HT1080 (cell line): ENCODE results near the gene TEPSIN. TPM values are rescaled to one million over a fixed set of nuclear protein-coding genes. Genes with fewer than 3 reads are reported as not detected.

ENCODE experiments used
- DNase-seq: peaks from one replicate; pipeline ENCODE4 v3.0.0-alpha.2; 2015; ENCODE audit warnings: low read depth
- total RNA-seq: library from RNA; depleted of rRNA; stranded (reverse); fragments of >200 nt; shearing (Covaris generic); gene quantifications from 2 replicates; pipeline ENCODE4 v1.2.3, GENCODE V29; 2014

Gene TEPSIN
- total RNA-seq, 1 experiment from 2014 or later, result 17.3 TPM

DNA sequence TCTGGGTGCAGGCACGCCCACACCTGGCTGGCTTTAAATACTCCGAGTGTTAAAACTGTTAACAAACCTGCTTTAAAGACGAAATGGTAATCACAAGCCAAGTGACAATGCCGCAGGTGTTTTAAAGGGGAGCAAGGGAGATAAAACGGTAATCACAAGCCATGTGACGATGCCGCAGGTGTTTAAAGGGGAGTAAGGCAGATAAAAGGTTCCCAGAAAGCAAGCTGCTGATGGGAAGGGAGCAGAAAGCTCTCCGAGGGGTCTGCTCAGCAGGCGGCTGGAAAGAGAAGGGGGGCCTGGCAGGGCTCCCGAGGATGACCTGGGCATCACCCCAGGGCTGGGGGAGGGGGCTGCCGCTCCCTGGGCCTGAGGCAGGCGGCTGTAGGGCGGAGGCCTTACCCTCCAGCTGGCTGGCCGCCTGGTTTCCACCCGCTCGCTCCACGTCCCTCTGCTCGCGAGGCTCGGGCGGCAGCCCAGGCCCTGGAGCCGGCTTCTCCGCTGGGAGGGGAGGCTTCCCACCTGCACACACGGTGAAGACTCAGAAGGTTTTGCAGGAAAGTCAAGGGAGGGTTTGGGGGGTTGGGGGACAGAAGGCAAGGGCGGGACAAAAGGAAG, 12.3 kb upstream of the TEPSIN start:
- no peak for DNase-seq

DNA sequence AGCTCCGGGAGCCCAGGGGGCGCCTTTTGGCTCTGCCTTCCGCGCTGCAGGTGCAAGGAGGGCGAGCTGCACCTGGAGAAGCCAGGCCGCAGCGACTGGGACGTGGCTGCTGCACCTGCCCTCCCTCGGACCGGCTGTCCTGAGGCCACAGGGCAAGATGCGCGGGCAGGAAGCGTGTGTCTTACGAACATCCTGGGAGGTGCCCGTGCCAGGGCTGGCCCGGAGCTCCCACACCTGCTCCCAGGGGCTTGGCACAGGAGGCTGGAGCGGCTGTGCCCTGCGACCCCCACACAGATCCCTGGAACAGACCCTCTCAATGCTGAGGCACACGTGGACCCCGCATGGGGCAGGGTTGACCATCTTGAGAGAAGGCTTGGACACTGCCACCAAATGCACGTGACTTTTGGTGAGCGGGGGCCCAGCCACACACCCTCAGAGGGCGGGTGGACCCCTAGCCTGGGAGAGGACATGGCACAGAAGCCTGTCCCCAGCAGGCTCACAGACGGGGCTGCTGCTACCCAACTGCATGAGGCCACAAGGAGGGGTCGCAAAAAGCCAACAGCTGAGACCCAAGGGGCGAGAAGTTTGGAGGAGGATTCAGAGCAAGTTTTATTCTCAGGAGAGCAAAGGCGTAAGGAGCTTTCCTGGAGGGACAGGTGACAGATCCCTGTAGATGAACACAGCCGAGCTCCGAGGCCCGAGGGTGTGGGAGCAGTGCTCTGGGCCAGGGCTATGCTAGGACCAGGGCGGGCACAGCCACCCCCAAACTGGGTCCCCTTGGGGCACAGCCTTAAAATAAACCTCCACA, 11.6 kb upstream of the TEPSIN start:
- DNase-seq, result no peak

DNA sequence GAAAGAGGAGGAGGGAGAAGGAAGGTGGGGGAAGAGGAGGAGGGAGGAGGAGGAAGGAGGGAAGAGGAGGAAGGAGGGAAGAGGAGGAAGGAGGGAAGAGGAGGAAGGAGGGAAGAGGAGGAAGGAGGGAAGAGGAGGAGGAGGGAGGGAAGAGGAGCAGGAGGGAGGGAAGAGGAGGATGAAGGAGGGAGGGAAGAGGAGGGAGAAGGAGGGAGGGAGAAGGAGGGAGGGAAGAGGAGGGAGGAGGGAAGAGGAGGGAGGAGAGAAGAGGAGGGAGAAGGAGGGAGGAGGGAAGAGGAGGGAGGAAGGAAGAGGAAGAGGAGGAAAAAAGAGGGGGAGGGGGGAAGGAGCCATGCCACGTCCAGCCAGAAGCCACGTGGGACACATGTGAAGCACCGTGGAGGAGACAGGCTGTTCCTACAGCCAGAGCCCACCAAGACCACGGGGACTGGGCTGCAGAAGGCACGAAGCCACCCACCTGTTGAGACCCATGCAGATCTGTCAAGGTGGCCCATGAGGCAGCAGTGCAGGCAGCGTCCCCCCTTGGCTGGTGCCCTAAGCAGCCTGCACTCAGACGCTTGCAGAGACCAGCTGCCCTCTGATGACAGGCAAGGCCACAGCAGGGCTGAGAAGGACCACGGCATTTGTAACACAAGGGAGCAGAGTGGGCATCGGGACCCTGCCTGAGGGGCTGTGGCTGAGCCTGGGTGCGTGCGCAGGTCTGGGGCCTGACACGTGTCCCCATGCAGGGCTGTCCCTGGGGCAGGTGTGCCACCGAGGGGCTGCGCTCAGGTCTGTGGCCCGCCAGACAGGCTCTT, 10.6 kb upstream of the TEPSIN start:
- DNase-seq, result no peak

DNA sequence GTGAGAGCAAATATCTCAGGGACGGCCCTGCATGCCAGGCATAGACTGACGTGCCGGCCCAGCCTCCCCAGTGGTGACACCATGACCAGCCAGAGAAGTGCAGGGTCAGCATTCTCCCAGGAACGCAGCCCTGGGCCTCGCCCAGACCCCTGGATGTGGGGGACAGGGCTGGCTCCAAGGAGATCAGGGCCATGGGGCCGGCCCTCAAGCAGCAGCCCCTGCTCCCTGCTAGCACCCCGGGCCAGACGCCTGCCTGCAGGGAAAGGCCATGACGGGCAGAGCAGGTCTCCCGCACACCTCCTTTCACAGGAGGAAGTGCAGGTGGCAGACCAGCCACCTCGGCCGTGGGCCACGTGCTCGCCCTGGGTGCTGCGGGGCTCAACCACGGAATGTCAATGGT, 9.8 kb upstream of the TEPSIN start:
- DNase-seq, result no peak

DNA sequence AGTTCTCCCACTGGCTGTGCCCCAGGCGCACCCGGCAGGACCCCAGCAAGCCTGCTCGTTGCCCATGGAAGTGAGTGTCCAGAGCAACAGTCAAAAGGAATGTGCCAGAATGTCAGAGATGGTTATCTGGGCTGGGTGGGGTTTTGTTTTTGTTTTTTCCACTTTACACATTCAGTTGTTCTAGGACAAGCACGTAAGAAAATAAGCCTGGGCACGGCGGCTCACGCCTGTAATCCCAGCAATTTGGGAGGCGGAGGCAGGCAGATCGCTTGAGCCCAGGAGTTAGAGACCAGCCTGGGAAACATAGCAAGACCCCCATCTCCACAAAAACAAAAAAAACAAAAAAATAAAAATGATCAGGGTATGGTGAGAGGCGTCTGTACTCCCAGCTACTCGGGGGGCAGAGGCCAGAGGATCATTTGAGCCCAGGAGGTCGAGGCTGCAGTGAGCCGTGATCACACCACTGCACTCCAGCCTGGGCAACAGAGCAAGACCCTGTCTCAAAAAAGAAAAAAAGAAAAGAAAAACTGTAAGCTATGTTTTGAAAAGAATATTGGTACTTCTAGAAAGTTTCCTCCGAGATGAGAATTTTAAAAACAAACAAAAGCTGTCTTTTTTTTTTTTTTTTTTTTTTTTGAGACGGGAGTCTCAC, 8.6 kb upstream of the TEPSIN start:
- no peak for DNase-seq

DNA sequence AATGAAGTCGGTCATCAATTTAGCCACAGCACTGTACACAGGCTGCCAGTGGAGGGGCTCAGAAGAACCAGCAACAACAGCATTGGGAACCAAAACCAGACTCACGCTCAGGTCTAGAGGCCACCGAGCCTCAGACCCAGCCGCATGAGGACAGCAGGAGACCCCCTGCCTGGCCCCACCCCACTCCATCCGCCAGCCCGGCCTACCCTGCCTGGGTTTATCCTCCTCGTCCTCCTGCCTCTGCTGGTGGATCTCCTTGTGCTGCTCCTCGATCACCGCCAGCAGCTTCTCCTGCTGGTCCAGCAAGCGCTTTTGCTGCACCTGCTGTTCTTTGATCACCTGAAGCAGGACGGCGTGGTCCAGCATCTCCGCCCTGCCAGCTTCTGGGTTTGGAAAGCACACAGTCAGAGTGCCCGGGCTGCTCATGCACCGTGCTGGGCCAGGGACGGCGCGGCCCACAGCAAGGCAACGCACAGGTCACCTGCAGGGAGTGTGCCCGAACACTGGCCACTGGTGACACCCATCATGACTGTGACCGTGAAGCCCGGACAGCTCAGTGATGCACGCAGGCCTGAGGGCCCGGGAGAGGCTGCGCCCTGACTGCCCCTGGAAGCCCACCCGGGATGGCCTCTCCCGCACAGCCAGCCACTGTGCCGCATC, 8.0 kb upstream of the TEPSIN start:
- no peak for DNase-seq

DNA sequence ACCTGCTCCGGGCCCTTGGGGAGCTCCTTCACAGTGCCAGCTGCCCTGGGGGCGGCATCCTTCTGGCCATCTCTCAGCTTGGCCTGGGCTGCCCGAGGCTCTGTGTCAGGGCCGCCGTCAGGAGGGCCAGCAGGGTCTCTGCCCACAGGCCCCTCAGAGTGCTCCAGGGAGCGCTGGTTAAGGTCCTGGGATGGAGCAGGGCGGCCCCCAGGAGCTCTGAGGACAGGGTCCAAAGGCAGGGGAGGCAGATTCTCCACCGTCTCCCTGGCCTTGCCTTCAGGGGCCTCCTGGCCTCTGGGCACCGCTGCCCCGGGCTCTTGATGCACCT, 7.5 kb upstream of the TEPSIN start:
- no peak for DNase-seq

DNA sequence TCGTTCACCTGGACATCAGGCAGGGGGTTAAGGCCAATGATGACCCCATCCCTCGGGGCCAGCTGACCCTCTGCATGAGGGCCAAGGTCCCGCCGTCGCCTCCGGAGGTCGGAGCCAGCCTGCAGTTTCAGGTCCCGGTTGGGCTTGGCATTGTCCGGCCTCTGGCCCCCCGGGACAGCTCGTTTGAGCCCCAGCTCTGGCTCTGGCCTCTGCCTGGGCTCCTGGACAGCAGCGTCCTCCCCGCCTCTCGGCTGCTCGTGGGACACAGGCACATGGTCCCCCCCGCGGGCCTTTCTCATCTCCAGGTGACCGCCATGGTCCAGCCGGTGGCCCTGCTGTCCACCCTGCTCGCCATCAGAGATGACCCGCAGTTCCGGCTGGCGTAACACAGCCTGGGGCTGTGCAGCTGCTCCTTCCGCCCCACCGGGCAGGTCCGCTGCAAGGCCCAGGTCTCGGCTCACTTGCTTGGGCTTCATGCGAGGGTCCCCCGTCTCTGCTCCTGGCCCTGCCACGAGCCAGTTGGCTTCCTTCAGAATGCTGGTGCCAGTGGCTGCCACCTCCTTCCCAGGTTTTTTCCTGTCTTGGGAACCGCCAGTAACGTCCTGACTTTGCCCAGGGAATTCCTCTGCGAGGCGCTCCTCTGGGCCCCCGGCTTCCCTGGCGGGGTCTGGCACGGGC, 6.9 kb upstream of the TEPSIN start:
- DNase-seq, result no peak

DNA sequence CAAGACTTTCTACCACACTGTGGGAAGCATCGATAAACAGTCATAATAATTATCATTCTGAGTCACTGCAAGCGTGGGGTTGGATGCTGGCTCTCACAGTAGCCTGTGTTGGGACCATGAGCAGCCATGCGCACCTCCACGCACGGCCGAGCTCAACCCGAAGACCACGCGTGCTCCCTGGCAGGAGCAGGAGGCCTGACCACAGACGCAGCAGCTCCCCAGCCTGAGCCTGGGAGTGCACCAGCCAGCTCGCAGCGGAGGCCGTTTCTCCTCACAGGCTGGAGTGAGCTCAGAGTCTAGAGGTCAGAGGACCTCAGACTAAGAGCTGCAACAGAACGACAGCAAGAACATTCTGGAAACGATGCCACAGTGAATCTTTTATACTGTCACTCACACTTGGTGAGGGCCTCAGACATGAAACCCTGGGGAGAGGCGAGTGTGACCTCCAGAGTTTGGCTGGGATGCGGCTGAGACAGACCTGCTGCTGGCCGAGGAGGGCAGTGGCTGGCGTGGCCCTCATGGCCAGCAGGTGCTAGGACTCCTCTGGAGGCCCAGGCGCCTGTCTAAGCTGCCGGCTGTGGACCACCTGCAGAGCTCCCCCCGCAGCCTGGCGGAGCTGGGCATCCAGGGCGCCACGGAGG, 6.3 kb upstream of the TEPSIN start:
- no peak for DNase-seq

DNA sequence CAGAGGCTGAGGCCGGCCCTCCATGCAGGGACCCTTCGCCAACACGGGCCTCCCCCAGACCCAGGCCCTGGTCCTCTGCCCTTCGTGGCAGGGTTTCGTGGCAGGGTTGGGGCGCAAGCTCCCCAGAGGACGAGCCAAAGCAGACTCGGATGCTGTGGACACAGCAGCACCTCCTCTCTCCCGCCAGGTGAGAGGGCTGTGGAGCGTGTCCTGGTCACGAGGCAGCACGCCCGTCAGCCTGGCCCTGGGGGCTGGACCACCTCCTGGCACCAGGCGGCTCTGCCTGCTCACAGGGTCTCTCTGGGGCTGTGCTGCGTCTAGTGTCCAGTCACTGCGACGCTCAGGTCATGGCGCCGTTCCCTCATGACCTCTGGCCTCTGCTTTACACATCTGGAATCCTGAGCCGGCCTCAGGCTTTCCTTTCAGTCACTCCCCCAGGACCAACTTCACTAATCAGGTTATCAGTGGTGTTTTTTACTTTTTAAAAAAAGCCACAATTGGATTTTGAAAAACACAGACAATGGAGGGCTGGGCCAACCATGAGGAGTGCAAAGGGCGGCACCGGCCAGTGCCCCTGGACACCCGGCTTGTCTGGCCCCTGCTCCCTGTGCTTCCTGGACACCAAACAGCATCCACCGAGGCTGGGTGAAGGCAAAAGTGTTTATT, 5.6 kb upstream of the TEPSIN start:
- no peak for DNase-seq

DNA sequence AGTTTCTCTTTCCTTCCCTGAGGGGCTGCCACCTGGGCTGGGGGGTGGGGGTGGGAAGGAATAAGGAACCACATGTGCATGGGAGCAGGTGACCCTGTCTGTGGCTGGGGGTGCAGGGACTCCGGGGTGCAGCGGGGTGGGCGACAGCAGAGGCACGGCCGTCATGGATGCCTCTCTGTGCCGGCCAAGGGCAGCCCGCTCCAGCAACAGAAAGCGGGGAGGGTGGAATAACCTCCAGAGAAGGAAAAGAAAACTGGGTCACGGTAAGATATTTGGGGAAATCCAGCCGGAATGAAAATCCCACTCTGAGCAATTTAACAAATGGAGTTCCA, 4.4 kb upstream of the TEPSIN start:
- DNase-seq, result no peak

DNA sequence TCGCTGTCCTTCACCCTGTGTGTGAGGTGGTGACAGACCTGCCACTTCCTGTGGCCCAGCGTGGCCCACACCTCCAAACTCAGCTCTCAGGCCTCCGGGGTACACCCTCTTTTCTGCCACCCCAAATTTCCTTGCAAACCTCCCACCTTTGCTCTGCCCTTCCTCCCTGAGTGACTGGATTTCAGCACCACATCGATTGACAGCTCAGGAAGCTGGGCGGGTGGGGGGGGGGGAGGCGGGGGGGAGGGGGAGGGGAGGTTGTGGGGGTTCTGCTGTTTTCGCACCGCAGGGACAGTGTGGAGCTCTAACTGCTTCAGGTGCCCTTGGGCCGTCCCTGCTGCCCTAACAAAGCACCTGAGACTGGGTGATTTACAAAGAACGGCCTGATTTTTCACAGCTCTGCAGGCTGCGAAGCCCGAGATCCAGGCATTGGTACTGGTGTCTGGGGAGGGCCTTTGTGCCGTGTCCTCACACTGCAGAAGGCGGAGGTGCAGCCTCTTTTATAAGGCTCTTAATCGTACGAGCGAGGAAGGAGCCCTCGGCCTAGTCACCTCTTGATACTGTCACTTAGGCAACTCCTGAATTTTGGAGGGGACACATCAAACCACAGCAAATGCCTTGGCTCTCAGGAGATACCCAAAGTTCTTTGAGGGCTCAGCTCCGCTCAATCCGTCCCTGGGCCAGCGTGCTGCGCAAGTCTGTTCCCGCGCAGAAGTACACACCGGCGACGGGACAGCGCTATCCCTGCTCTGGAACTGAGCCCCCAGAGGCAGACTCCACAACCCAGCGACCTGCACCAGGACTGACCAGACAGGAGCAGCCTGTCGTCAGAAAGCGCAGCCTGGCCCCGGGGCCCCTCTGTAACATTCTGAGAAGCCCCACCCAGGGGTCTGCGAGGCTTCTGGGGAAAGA, 3.8 kb upstream of the TEPSIN start:
- DNase-seq, result no peak

DNA sequence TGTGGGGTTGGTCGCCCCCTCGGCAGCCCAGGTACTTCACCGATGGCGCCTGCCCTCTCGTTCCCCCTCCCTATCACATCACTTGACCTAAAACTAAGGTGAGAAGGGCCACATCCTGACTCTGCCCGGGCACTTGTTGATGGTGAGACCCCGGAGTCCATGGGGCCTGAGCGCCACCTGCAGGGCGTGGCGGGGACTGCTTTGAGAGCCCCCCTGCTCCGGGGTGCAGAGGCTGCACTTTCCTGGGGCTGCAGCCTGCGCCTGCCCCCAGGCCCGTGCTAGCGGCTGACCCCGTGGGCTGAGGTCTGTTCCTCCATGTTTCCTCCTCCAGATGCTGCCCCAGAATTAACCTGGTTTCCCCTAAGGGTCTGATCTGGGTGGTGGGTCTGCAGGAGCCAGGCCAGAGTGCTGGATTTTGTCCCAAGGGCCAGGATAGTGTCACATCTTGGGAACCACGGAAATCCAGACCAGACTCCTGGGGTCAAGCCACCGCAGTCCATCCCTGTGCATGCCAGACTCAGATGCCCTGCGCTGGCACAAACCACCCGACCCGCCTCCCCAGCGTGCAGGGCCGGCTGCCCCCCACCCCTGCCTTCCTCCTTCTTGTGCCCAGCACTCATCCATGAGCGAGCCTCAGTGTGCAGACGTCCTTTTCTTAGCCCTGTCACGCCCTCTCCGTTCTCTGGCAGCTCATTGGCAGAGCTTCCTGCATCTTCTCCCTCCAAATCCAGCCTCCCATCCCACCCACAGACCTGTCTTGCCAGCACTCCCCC, 3.0 kb upstream of the TEPSIN start:
- DNase-seq, result peak; percentile 48

DNA sequence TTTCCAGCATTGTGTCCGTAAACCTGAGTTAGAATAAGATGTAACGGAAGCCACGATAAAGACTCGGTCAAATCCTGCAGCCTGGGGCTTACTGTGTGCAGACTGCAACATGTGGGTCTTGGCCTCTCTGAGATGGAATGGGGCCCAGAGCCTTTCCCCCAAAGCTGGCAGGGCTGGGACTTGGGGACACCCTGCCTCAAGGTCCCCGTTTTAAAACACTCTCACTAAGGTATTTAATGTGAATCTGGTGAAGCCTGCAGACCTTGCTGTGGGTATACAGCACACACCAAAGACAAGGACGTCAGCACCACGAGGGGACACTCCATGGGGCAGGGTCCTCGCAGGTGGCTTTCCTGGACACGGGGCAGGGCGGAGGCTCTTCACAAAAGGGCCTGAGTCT, 2.3 kb upstream of the TEPSIN start:
- DNase-seq, result no peak

DNA sequence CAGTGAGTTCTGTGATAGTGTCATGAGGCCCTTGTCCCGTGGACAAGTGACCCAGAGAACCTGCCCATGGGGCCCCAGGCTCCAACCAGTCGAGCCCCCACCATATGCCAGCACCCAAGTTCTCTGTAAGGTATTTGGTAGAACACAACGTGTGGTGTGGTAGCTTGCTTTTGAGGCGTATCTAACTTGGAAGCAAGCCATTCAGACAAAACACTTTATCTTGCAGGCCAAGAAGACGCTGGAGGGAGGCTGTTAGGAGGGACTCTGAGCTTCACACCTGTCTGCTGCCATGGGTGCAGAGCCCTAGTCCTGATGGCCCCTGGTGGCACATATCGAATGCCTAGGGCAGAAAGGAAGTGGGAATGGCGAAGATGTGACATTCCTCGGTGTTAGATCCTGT, 1.9 kb upstream of the TEPSIN start:
- no peak for DNase-seq

DNA sequence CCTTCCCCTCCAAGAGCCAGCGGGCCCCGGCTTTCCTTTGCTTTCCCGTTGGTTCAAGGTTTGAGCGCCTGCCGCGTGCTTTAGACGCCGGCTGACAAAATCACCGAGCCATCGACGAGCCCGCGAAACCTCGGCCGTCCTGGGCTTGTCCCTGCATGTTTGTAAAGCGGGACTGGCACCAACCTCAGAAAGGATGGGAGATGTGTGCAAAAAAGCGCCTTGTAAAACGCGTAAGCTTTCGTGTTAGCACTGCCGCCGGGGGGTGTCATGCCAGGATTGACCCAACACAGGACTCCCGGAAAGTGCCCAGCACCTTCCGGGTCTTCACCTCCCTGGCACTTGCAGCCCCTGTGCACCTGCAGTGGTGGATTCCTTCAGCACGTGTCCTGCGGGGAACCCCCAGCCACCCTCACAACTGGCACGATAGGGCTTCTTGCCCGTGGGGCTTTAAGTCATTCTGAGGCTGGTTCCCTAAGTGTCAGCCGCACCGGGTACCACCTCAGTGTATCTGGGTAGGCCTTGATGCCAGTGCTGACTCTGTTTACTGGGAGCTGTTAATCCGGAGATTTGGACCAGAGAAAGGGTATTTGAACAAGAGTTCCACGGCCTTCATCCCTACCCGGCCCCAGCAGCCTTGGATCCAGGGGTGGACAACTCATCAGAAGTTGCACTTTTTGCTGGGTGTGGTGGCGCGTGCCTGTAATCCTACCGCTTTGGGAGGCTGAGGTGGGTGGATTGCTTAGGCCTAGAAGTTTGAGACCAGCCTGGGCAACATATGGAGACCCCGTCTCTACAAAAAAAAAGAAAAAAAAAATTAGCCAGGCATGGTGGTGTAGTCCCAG, 1.1 kb upstream of the TEPSIN start:
- DNase-seq, result no peak

DNA sequence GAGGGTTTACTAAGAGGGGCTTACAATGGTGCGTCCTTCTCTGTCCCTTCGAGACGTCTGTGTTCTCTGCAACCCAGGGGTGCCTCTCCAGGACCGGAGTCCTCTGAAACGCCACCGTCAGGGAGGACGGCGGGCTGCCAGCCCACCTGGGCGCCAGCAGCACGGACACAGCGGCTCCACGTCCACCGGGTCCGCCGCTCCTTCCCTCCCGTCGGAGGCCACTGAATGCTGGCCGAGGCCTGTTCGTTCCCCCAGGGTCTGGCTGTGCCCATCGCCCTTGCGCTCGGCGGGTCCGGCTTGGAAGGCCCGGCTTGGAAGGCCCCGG, 403 bp downstream of the TEPSIN start:
- no peak for DNase-seq
